IPS-11a (cell line): Measurements from ENCODE around the gene ABCD1.

Source experiments
- H3K4me3 ChIP-seq: one replicate; pipeline ENCODE4 v1.5.1; 2013; ENCODE audit warnings: low read depth, low read length, control low read depth

ABCD1 gene

GRCh38 chrX:153755136-153755535 is 30.5 kb downstream of the ABCD1 start:
- H3K4me3 ChIP-seq: no peak overlapping the region

GRCh38 chrX:153761863-153762262 is 37.2 kb downstream of the ABCD1 start:
- H3K4me3 ChIP-seq: no peak overlapping the region

GRCh38 chrX:153762626-153763173 is 38.0 kb downstream of the ABCD1 start:
- H3K4me3 ChIP-seq: no peak overlapping the region

GRCh38 chrX:153763298-153763932 is 38.8 kb downstream of the ABCD1 start:
- H3K4me3 ChIP-seq: no peak overlapping the region

GRCh38 chrX:153763989-153764755 is 39.5 kb downstream of the ABCD1 start, which contains the start of gene PLXNB3:
PLXNB3 (plus strand) TSS chrX:153764249; CDS start chrX:153765536, 1,287 bp downstream.
- no peak within 1 kb of the TSS for H3K4me3 ChIP-seq

- H3K4me3 ChIP-seq: no peak overlapping the region
Observed at GRCh38 chrX:153764786-153765137, 40.1 kb downstream of the ABCD1 start.

GRCh38 chrX:153765138-153766079 is 40.8 kb downstream of the ABCD1 start:
- H3K4me3 ChIP-seq: no peak overlapping the region

GRCh38 chrX:153766098-153766817 is 41.6 kb downstream of the ABCD1 start:
- no peak overlapping the region for H3K4me3 ChIP-seq

- no peak overlapping the region for H3K4me3 ChIP-seq
Observed at GRCh38 chrX:153766871-153767673, 42.4 kb downstream of the ABCD1 start.

- no peak overlapping the region for H3K4me3 ChIP-seq
Observed at GRCh38 chrX:153767674-153768055, 43.0 kb downstream of the ABCD1 start.

GRCh38 chrX:153768311-153769157 is 43.9 kb downstream of the ABCD1 start:
- H3K4me3 ChIP-seq: no peak overlapping the region

- H3K4me3 ChIP-seq: no peak overlapping the region
Observed at GRCh38 chrX:153769158-153769864, 44.7 kb downstream of the ABCD1 start.

- no peak overlapping the region for H3K4me3 ChIP-seq
Observed at GRCh38 chrX:153769865-153770600, 45.4 kb downstream of the ABCD1 start.

GRCh38 chrX:153770601-153771414 is 46.2 kb downstream of the ABCD1 start:
- H3K4me3 ChIP-seq: no peak overlapping the region

GRCh38 chrX:153771415-153772315 is 47.0 kb downstream of the ABCD1 start:
- no peak overlapping the region for H3K4me3 ChIP-seq
